Heart left ventricle (tissue), 16 donors: ENCODE results near the gene YIPF3. TPM values are rescaled to one million over a fixed set of nuclear protein-coding genes. Genes with fewer than 3 reads are reported as not detected.
"Not testable (repeated sequence)": the region's sequence is repeated elsewhere in the genome, so short reads cannot be mapped to it uniquely, and the experiment has no call there.

Source experiments
- ATAC-seq, 4 donors: fragments of 200-7000 bp; cut with Tn5 transposase; one replicate each; pipeline ENCODE4 v1.9.1; 2020 to 2022; ENCODE audit warnings: moderate library complexity in 4 of 4, mild to moderate bottlenecking in 3 of 4, moderate number of reproducible peaks in 1 of 4
- DNase-seq, 5 donors: peaks; one replicate each; pipeline ENCODE4 v3.0.0-alpha.2; 2020
- H3K27ac ChIP-seq, 12 donors: fragments of 200-600 bp; sonication (generic) in 4 of 12; one replicate each; pipeline versions ENCODE4 v1.5.0 to v1.8.0; 2016 to 2022; ENCODE audit warnings: mild to moderate bottlenecking in 2 of 12
- H3K27me3 ChIP-seq, 9 donors: fragments of 200-600 bp; sonication (generic) in 2 of 9; one replicate each; pipeline versions ENCODE4 v1.5.1 to v1.8.0; 2016 to 2022; ENCODE audit warnings: mild to moderate bottlenecking in 3 of 9
- H3K36me3 ChIP-seq, 9 donors: fragments of 200-600 bp; sonication (generic) in 2 of 9; one replicate each; pipeline versions ENCODE4 v1.5.0 to v1.8.0; 2018 to 2022; ENCODE audit warnings: mild to moderate bottlenecking in 2 of 9
- H3K4me1 ChIP-seq, 12 donors: fragments of 200-600 bp; sonication (generic) in 4 of 12; one replicate each; pipeline versions ENCODE4 v1.5.0 to v1.8.0; 2016 to 2022; ENCODE audit warnings: mild to moderate bottlenecking in 3 of 12
- H3K4me3 ChIP-seq, 12 donors: fragments of 200-600 bp; sonication (generic) in 4 of 12; one replicate each; pipeline versions ENCODE4 v1.5.0 to v1.8.0; 2017 to 2022; ENCODE audit warnings: mild to moderate bottlenecking in 9 of 12, moderate library complexity in 4 of 12
- H3K9me3 ChIP-seq, 12 donors: fragments of 200-600 bp; sonication (generic) in 4 of 12; one replicate each; pipeline versions ENCODE4 v1.5.0 to v1.8.0; 2016 to 2022; ENCODE audit warnings: mild to moderate bottlenecking in 1 of 12
- CTCF ChIP-seq, 12 donors: fragments of 200-600 bp; sonication (generic) in 4 of 12; IDR thresholded peaks; one replicate each; pipeline versions ENCODE4 v1.5.0 to v1.8.0; 2018 to 2022; ENCODE audit warnings: antibody characterized with exemption in 12 of 12, mild to moderate bottlenecking in 5 of 12
- POLR2A ChIP-seq, 2 donors: fragments of 450-650 bp; IDR thresholded peaks; one replicate each; pipeline ENCODE4 v1.6.1; 2017; ENCODE audit warnings: antibody characterized with exemption in 2 of 2, mild to moderate bottlenecking in 2 of 2, moderate library complexity in 2 of 2
- WGBS, 4 donors: extraction: QIAGEN DNeasy Blood & Tissue Kit in 2 of 4; methylation state at CpG; one replicate each; pipeline versions ENCODE4 v1.1.5 to v1.1.7; 2013 to 2018; 5-methylcytosine and 5-hydroxymethylcytosine counted together
- intact Hi-C, 10 donors: fragments of 100-400 bp; cut with DNase I; formaldehyde crosslinking; loops; one replicate each; pipeline versions ENCODE4 v1.11.1 to v1.14.2; 2022
- polyA plus RNA-seq, 2 donors: library from polyadenylated mRNA; stranded (reverse); fragments of 200-250 nt; gene quantifications; one replicate each; pipeline ENCODE4 v1.2.3, GENCODE V29; 2013
- total RNA-seq, 9 donors: library from RNA; depleted of rRNA in 2 of 9; stranded (reverse); fragments of >200 nt in 2 of 9; fragmentation: NEBNext Ultra II Directional in 3 of 9; extraction: Animal tissue kit (Norgen Biotek cat#: 25700) in 3 of 9; gene quantifications; one replicate each; pipeline versions ENCODE4 v1.1.0 to v1.2.4, GENCODE V29; 2016 to 2023
- donor health status: ischemic (EF 13 %, LVEDD 7.1; RV severe dilation, severe dysfunction).
- donor health status: healthy with polysubstance abuse.
- donor health status: DM: no; HTN: yes; CAD: no.
- donor health status: DM: no; HTN: no; CAD: no.
- donor health status: ischemic (EF 25% LVEDD 6.9; RV normal size, moderate dysfunction).
- donor health status: ischemic (EF 25% LVEDD 5.7; RV mildly dilated, moderate dysfunction).
- donor health status: healthy.
- donor health status: DM: yes; HTN: yes; CAD: no.
- donor health status: ischemic (EF 35%, LVEDD 5.7; RV mildly dilated, moderate dysfunction).
- donor health status: nonischemic (EF 11% LVEDD 7.7; RV severe dilation, severe dysfunction).
- donor health status: DM: yes; HTN: yes; CAD: no.
- donor health status: PGD.
- donor health status: ischemic (EF 29% LVEDD 5.4; RV normal size, mild dysfunction).
- donor health status: nonischemic (EF 23%, LVEDD 6.1; RV moderate dilation, normal function).

The YIPF3 gene
- total and polyA plus RNA-seq, 11 donors = 63.4 to 132 (median 75.3) TPM

DNA sequence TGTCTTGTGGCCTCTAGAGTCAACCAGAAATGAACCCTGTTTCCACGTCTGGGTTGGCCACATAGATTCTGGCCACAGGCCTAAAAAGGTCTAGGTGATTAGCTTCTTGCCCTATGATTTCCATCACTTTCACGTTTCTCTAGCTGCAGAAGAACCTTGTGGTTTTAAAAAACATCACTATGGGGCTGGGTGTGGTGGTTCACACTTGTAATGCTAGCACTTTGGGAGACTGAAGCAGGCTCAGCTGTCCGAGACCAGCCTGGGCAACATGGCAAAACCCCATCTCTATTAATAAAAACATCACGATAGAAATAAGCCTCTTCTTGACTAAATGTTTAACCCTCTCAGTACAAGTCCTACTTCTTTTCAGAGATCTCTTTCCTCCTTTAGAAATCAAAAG is 27.7 kb upstream of the YIPF3 start:
- ATAC-seq (no peak), DNase-seq (no peak)
- 60 to 72% (median 64%) methylated on average over 4 of the region's 4 CpGs for WGBS, 4 donors
- TF ChIP-seq CTCF (IDR thresholded peaks at IDR 0.05) (no peak), POLR2A (IDR thresholded peaks at IDR 0.05) (no peak)
- Histone ChIP-seq H3K4me1 (no peaks in the 10 kb centered on the region), H3K9me3 (no peaks in the 10 kb centered on the region), H3K27me3 (no peaks in the 10 kb centered on the region), H3K36me3 (peaks cover 0 to 99% (median 96%) of the 10 kb centered on the region in 9 donors), H3K4me3 (no peak overlapping the region), H3K27ac (no peak overlapping the region)
- intact Hi-C loops = no loop called here

GRCh38 chr6:43541774-43542471 is 25.2 kb upstream of the YIPF3 start:
- DNase-seq = no peak
- Histone ChIP-seq H3K27me3 (no peaks in the 10 kb centered on the region), H3K9me3 (no peaks in the 10 kb centered on the region), H3K36me3 (peaks cover 0 to 93% (median 79%) of the 10 kb centered on the region in 9 donors), H3K4me3 (no peak overlapping the region), H3K27ac (no peak overlapping the region), H3K4me1 (no peaks in the 10 kb centered on the region)
- intact Hi-C loops = no loop called here
- 93 to 95% (median 94%) methylated on average over 8 of the region's 8 CpGs for WGBS, 4 donors
- ATAC-seq = no peak
- TF ChIP-seq CTCF (IDR thresholded peaks at IDR 0.05) (no peak), POLR2A (IDR thresholded peaks at IDR 0.05) (no peak)

- H3K36me3 ChIP-seq = peaks cover 0 to 90% (median 72%) of the 10 kb centered on the region in 9 donors
- H3K9me3 ChIP-seq = no peaks in the 10 kb centered on the region
- no peaks in the 10 kb centered on the region for H3K27me3 ChIP-seq
- TF ChIP-seq POLR2A (IDR thresholded peaks at IDR 0.05) (no peak), CTCF (IDR thresholded peaks at IDR 0.05) (no peak)
- intact Hi-C loops = no loop called here
- no peak for ATAC-seq
- H3K27ac ChIP-seq = no peak overlapping the region
- H3K4me1 ChIP-seq = no peaks in the 10 kb centered on the region
- WGBS, 4 donors = 94 to 99% (median 98%) methylated on average over 5 of the region's 5 CpGs
- no peak overlapping the region for H3K4me3 ChIP-seq
- no peak for DNase-seq
These were observed 23.8 kb upstream of the YIPF3 start for GRCh38 chr6:43540507-43540906.

GRCh38 chr6:43539409-43539808 is 22.7 kb upstream of the YIPF3 start:
- DNase-seq, H3K9me3 ChIP-seq, intact Hi-C loops, H3K4me3 ChIP-seq, H3K27ac ChIP-seq, ATAC-seq, H3K27me3 ChIP-seq, H3K4me1 ChIP-seq: not testable (repeated sequence)
- H3K36me3 ChIP-seq = peaks cover 0 to 88% (median 72%) of the 10 kb centered on the region in 9 donors
- WGBS, 4 donors = 95 to 98% (median 97%) methylated on average over 20 of the region's 20 CpGs

GRCh38 chr6:43538986-43539385 is 22.3 kb upstream of the YIPF3 start:
- H3K9me3 ChIP-seq, ATAC-seq, H3K4me1 ChIP-seq, H3K27ac ChIP-seq, intact Hi-C loops, DNase-seq, H3K4me3 ChIP-seq, H3K27me3 ChIP-seq: not testable (repeated sequence)
- 96 to 100% (median 97%) methylated on average over 4 to 17 of the region's 17 CpGs for WGBS, 4 donors
- peaks cover 0 to 84% (median 72%) of the 10 kb centered on the region in 9 donors for H3K36me3 ChIP-seq
